ENCODE measurements around the gene TMPRSS3.

TMPRSS3 gene

GRCh38 chr21:42395905-42396651 is at the start of gene TMPRSS3:
Gene TMPRSS3, minus strand, starts transcription at chr21:42396052. Its CDS starts 635 bp downstream, at chr21:42395417.
- peak; percentile 51 for DNase-seq

- no peak for DNase-seq
Observed at GRCh38 chr21:42445311-42445710, 49.5 kb upstream of the TMPRSS3 start.

- DNase-seq, result no peak
Observed at GRCh38 chr21:42444745-42445059, 48.9 kb upstream of the TMPRSS3 start.

GRCh38 chr21:42443876-42444744 is 48.3 kb upstream of the TMPRSS3 start:
- DNase-seq, result peak; percentile 56

- DNase-seq, result peak; percentile 59
Observed at GRCh38 chr21:42443181-42443785, 47.4 kb upstream of the TMPRSS3 start.

- no peak for DNase-seq
Observed at GRCh38 chr21:42441963-42442362, 46.1 kb upstream of the TMPRSS3 start.

GRCh38 chr21:42440187-42440792 is 44.4 kb upstream of the TMPRSS3 start:
- DNase-seq, result peak; percentile 77

- DNase-seq, result peak; percentile 81
Observed at GRCh38 chr21:42439284-42440186, 43.7 kb upstream of the TMPRSS3 start.

GRCh38 chr21:42438316-42439205 is 42.7 kb upstream of the TMPRSS3 start:
- peak; percentile 57 for DNase-seq

- no peak for DNase-seq
Observed at GRCh38 chr21:42437786-42438185, 41.9 kb upstream of the TMPRSS3 start.

GRCh38 chr21:42436914-42437313 is 41.1 kb upstream of the TMPRSS3 start:
- DNase-seq, result no peak

GRCh38 chr21:42435833-42436232 is 40.0 kb upstream of the TMPRSS3 start:
- DNase-seq, result no peak

- DNase-seq, result no peak
Observed at GRCh38 chr21:42435401-42435800, 39.5 kb upstream of the TMPRSS3 start.

- DNase-seq, result no peak
Observed at GRCh38 chr21:42434884-42435283, 39.0 kb upstream of the TMPRSS3 start.

- no peak for DNase-seq
Observed at GRCh38 chr21:42433946-42434551, 38.2 kb upstream of the TMPRSS3 start.

GRCh38 chr21:42432695-42433094 is 36.8 kb upstream of the TMPRSS3 start:
- DNase-seq, result no peak

GRCh38 chr21:42431196-42431595 is 35.3 kb upstream of the TMPRSS3 start:
- no peak for DNase-seq

GRCh38 chr21:42430521-42430920 is 34.7 kb upstream of the TMPRSS3 start:
- DNase-seq, result no peak

GRCh38 chr21:42429856-42430255 is 34.0 kb upstream of the TMPRSS3 start:
- no peak for DNase-seq

GRCh38 chr21:42429021-42429420 is 33.2 kb upstream of the TMPRSS3 start:
- no peak for DNase-seq

Measured in activated effector memory CD4-positive, alpha-beta T cell treated with anti-CD3 and anti-CD28 coated beads, Interleukin-2, amount 50 U/mL, for 16 hours (primary cell).